K562 (cell line): Measurements from ENCODE around the gene CXorf65. TPM values are rescaled to one million over a fixed set of nuclear protein-coding genes. Genes with fewer than 3 reads are reported as not detected.
A peak's percentile ranks its signal among the peaks of the same experiment; 100 is the strongest.

Experiments used
- BMI1 ChIP-seq: fragments of 150-350 bp; IDR thresholded peaks from 2 replicates; pipeline ENCODE4 v1.6.1; 2014; ENCODE audit warnings: low read length
- ETV6 ChIP-seq, 3 experiments: fragments of 150-350 bp in 1 of 3; sonication (generic) in 1 of 3; formaldehyde crosslinking in 1 of 3; IDR thresholded peaks; 2 replicates each; pipeline versions ENCODE4 v1.6.1 to v1.8.0; 2014 to 2022; ENCODE audit warnings: borderline replicate concordance in 2 of 3, low read depth in 2 of 3, antibody characterized with exemption in 1 of 3, low read length in 1 of 3, mild to moderate bottlenecking in 1 of 3, missing genetic modification reagents in 1 of 3
- HEY1 ChIP-seq: fragments of 250-450 bp; sonication (Bioruptor Pico); IDR thresholded peaks from 2 replicates; pipeline ENCODE4 v1.5.0; 2020; ENCODE audit warnings: mild to moderate bottlenecking, moderate library complexity, borderline replicate concordance
- MBD2 ChIP-seq: sonication (generic); IDR thresholded peaks from 2 replicates; pipeline ENCODE4 v1.6.1; 2016; ENCODE audit warnings: low read depth, borderline replicate concordance
- NFYB ChIP-seq: IDR thresholded peaks from 2 replicates; pipeline ENCODE4 v1.6.1; 2011; ENCODE audit warnings: mild to moderate bottlenecking, moderate library complexity; ENCODE audit not compliant: insufficient read length; ENCODE audit errors: extremely low read depth
- PATZ1 ChIP-seq: fragments of 250-450 bp; sonication (Bioruptor Pico); IDR thresholded peaks from 2 replicates; pipeline ENCODE4 v1.5.0; 2020; ENCODE audit warnings: mild to moderate bottlenecking, borderline replicate concordance
- RBM14 ChIP-seq: fragments of 200-400 bp; formaldehyde crosslinking; IDR thresholded peaks from 2 replicates; pipeline ENCODE4 v1.6.1; 2018; ENCODE audit warnings: low read depth, mild to moderate bottlenecking, low read length, moderate library complexity, borderline replicate concordance; ENCODE audit not compliant: insufficient read depth
- RBM15 ChIP-seq: fragments of 200-400 bp; formaldehyde crosslinking; IDR thresholded peaks from 2 replicates; pipeline ENCODE4 v1.6.1; 2018; ENCODE audit warnings: mild to moderate bottlenecking, low read length, moderate library complexity; ENCODE audit not compliant: insufficient read depth
- SIN3B ChIP-seq: fragments of 450-650 bp; IDR thresholded peaks from 2 replicates; pipeline ENCODE4 v1.6.1; 2017; ENCODE audit warnings: low read depth, mild to moderate bottlenecking, moderate library complexity
- SMARCE1 ChIP-seq: fragments of 450-650 bp; IDR thresholded peaks from 2 replicates; pipeline ENCODE4 v1.7.1; 2016; ENCODE audit warnings: mild to moderate bottlenecking
- TRIM25 ChIP-seq: fragments of 450-650 bp; IDR thresholded peaks from 2 replicates; pipeline ENCODE4 v1.7.0; 2016; ENCODE audit warnings: borderline replicate concordance
- ZBTB7A ChIP-seq: IDR thresholded peaks from 2 replicates; pipeline ENCODE4 v1.6.1; 2011; ENCODE audit warnings: low read depth, mild to moderate bottlenecking, low read length, moderate library complexity, borderline replicate concordance; ENCODE audit not compliant: control insufficient read depth
- ZNF134 ChIP-seq: fragments of 250-450 bp; sonication (Bioruptor Pico); conservative IDR thresholded peaks from 2 replicates; pipeline ENCODE4 v1.4.0; 2020
- ZNF212 ChIP-seq: fragments of 450-650 bp; formaldehyde crosslinking; IDR thresholded peaks from 2 replicates; pipeline ENCODE4 v1.4.0; 2020; ENCODE audit warnings: mild to moderate bottlenecking
- ZNF384 ChIP-seq: IDR thresholded peaks from 2 replicates; pipeline ENCODE4 v1.6.1; 2012; ENCODE audit warnings: low read depth, low read length, improper control_type of control experiment
- ZNF785 ChIP-seq: fragments of 250-450 bp; sonication (Bioruptor Pico); IDR thresholded peaks from 2 replicates; pipeline ENCODE4 v1.4.0; 2020; ENCODE audit warnings: mild to moderate bottlenecking
- polyA plus RNA-seq, 8 experiments: library from polyadenylated mRNA; depleted of rRNA in 4 of 8; stranded (reverse) in 5 of 8; unstranded in 3 of 8; fragments of >200 nt; fragmentation: Nextera tagmentation in 2 of 8; fragmentation: Illumina TruSeq in 1 of 8; extraction: Ambion mirVana in 2 of 8; extraction: Trizol in 1 of 8; gene quantifications; 2 replicates each; pipeline versions ENCODE4 v1.2.1 to v1.2.3, GENCODE V29; 2011 to 2014; ENCODE audit warnings: inconsistent platforms in 1 of 8, missing spikeins in 1 of 8
- total RNA-seq, 7 experiments: library from RNA; depleted of rRNA in 6 of 7; stranded (reverse); fragments of >200 nt in 6 of 7; fragmentation: Illumina TruSeq in 2 of 7; extraction: Trizol in 2 of 7; gene quantifications; 2 replicates each; pipeline versions ENCODE4 v1.2.1 to v1.2.3, GENCODE V29; 2011 to 2021; ENCODE audit warnings: low replicate concordance in 1 of 7
- TF ChIP-seq, protein P1 (sequence below): sonication (generic); formaldehyde crosslinking; IDR thresholded peaks from 2 replicates; pipeline ENCODE4 v1.8.1; 2023; ENCODE audit warnings: mild to moderate bottlenecking, missing genetic modification reagents
- TF ChIP-seq, protein P2 (sequence below), 3 experiments: IDR thresholded peaks in 2 of 3; conservative IDR thresholded peaks in 1 of 3; 2 replicates each; pipeline ENCODE4 v1.5.1; 2011 to 2012; ENCODE audit warnings: low read length in 3 of 3, mild to moderate bottlenecking in 3 of 3, control low read depth in 2 of 3, improper control_type of control experiment in 1 of 3, inconsistent platforms in 1 of 3, low read depth in 1 of 3, mixed read lengths in 1 of 3, moderate library complexity in 1 of 3; ENCODE audit not compliant: insufficient read depth in 2 of 3

CXorf65 gene
- total and polyA plus RNA-seq, 9 of the 15 experiments (the other 6 are each of a cell fraction or from before 2014, with no cell fraction given): 1.4 to 8.4 (median 2.9) TPM

DNA sequence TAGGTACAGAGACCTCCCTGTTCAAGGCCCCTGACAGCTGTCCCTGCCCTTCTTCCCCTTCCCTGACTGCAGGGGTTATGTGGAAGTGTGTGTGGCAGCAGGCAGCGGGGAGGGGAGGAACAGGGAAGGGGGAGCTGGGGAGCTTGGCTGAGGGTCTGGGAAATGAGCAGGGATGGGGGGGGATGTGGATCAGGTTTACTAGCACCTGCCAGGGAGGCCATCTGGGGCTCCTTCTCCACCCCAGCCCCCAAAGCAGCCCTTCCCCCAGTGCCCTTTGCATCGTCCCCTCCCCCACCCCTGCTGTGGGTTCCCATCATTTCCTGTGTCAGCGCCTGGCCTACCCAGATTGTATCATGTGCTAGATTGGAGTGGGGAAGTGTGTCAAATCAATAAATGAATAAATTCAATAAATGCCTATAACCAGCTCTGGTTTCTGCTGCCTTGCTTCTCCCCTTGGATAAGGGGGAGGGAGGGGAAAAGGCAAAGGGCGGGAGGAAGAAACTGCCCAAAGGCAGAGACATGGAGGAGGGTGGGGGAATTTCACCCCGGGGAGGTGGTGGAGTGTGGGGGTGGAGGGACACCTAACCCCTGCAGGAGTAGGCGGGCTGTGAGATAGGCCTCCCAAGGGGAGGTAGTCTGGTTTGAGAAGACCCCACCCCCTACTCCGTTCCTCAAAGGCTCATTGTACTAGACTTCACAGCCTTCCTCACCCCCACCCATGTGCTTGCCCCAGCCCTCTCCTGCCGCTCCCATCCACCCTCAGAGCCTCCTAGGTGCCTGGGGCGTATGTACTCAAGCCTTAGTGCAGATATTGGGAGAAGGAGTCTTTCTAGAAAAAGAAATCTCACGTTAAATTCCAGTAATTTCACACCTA, 3.2 kb downstream of the CXorf65 start (continued):
- peak; percentile 85 for TF ChIP-seq ZBTB7A
- TF ChIP-seq, protein P1, sequence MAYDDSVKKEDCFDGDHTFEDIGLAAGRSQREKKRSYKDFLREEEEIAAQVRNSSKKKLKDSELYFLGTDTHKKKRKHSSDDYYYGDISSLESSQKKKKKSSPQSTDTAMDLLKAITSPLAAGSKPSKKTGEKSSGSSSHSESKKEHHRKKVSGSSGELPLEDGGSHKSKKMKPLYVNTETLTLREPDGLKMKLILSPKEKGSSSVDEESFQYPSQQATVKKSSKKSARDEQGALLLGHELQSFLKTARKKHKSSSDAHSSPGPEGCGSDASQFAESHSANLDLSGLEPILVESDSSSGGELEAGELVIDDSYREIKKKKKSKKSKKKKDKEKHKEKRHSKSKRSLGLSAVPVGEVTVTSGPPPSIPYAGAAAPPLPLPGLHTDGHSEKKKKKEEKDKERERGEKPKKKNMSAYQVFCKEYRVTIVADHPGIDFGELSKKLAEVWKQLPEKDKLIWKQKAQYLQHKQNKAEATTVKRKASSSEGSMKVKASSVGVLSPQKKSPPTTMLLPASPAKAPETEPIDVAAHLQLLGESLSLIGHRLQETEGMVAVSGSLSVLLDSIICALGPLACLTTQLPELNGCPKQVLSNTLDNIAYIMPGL (CRISPR knock-in tag): no peak
- TF ChIP-seq BMI1: no peak
- no peak for TF ChIP-seq RBM15
- TF ChIP-seq SIN3B: no peak
- TF ChIP-seq PATZ1 (CRISPR knock-in tag): no peak
- TF ChIP-seq ZNF212 (CRISPR knock-in tag): no peak
- no peak for TF ChIP-seq RBM14
- no peak; the same call in 1 of the 2 replicates for TF ChIP-seq MBD2
- peak; percentile 53; the same call in 1 of the 2 replicates for TF ChIP-seq SMARCE1
- TF ChIP-seq ZNF785: no peak
- TF ChIP-seq TRIM25: no peak
- no peak for TF ChIP-seq ZNF134 (CRISPR knock-in tag)
- no peak for TF ChIP-seq ETV6 (IDR thresholded peaks at IDR 0.05; ENCODE audit: borderline replicate concordance in 1 of 2, low read depth in 2 of 2, low read length in 1 of 2)
- no peak for TF ChIP-seq ETV6 (CRISPR knock-in tag; IDR thresholded peaks at IDR 0.05; ENCODE audit: borderline replicate concordance)
- TF ChIP-seq ZNF384: no peak
- TF ChIP-seq, protein P2, sequence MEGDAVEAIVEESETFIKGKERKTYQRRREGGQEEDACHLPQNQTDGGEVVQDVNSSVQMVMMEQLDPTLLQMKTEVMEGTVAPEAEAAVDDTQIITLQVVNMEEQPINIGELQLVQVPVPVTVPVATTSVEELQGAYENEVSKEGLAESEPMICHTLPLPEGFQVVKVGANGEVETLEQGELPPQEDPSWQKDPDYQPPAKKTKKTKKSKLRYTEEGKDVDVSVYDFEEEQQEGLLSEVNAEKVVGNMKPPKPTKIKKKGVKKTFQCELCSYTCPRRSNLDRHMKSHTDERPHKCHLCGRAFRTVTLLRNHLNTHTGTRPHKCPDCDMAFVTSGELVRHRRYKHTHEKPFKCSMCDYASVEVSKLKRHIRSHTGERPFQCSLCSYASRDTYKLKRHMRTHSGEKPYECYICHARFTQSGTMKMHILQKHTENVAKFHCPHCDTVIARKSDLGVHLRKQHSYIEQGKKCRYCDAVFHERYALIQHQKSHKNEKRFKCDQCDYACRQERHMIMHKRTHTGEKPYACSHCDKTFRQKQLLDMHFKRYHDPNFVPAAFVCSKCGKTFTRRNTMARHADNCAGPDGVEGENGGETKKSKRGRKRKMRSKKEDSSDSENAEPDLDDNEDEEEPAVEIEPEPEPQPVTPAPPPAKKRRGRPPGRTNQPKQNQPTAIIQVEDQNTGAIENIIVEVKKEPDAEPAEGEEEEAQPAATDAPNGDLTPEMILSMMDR (IDR thresholded peaks at IDR 0.05 in 2 of 3, conservative IDR thresholded peaks at IDR 0.05 in 1 of 3; ENCODE audit: insufficient read depth in 2 of 3, low read depth in 1 of 3, low read length in 3 of 3): no peak
- TF ChIP-seq NFYB: no peak
- TF ChIP-seq HEY1: no peak
